Pancreas (tissue), 10 donors: ENCODE results near the gene PRR3. TPM values are rescaled to one million over a fixed set of nuclear protein-coding genes. Genes with fewer than 3 reads are reported as not detected.

Source experiments
- ATAC-seq, 4 donors: fragments of 200-7000 bp; cut with Tn5 transposase; one replicate each; pipeline versions ENCODE4 v1.8.0 to v1.9.1; 2020; ENCODE audit warnings: mild to moderate bottlenecking in 4 of 4, moderate library complexity in 4 of 4
- DNase-seq, 6 donors: peaks; one replicate each; pipeline ENCODE4 v3.0.0-alpha.2; 2020
- FAIRE-seq: peaks from 2 replicates; lab custom pipeline; 2012; peaks lifted over from hg19 to GRCh38; lab: Jason Lieb, UNC
- H3K27ac ChIP-seq, 4 donors: fragments of 200-600 bp; sonication (generic); 1 replicate in 3 of 4; 2 replicates in 1 of 4; pipeline versions ENCODE4 v1.5.0 to v1.8.0; 2020
- H3K27me3 ChIP-seq, 4 donors: fragments of 200-600 bp; one replicate each; pipeline ENCODE4 v1.8.0; 2021
- H3K36me3 ChIP-seq, 3 donors: fragments of 200-600 bp; sonication (generic) in 1 of 3; one replicate each; pipeline versions ENCODE4 v1.5.0 to v1.8.0; 2020 to 2021
- H3K4me1 ChIP-seq, 3 donors: fragments of 200-600 bp; one replicate each; pipeline ENCODE4 v1.8.0; 2021
- H3K4me3 ChIP-seq, 4 donors: fragments of 200-600 bp; sonication (generic) in 2 of 4; one replicate each; pipeline versions ENCODE4 v1.5.0 to v1.8.0; 2020 to 2021
- H3K9me3 ChIP-seq, 4 donors: fragments of 200-600 bp; one replicate each; pipeline ENCODE4 v1.8.0; 2021
- CTCF ChIP-seq, 4 donors: fragments of 200-600 bp; sonication (generic) in 3 of 4; IDR thresholded peaks; one replicate each; pipeline versions ENCODE4 v1.5.0 to v1.8.0; 2021; ENCODE audit warnings: antibody characterized with exemption in 4 of 4
- WGBS, 2 donors: extraction: QIAGEN DNeasy Blood & Tissue Kit; methylation state at CpG; one replicate each; pipeline ENCODE4 v1.1.7; 2013; 5-methylcytosine and 5-hydroxymethylcytosine counted together
- intact Hi-C, 3 donors: fragments of 100-400 bp; cut with DNase I; formaldehyde crosslinking; loops; one replicate each; pipeline versions ENCODE4 v1.11.1 to v1.14.2; 2022
- polyA plus RNA-seq, 2 donors: library from polyadenylated mRNA; stranded (reverse); fragments of 200-250 nt; gene quantifications; one replicate each; pipeline ENCODE4 v1.2.3, GENCODE V29; 2013
- total RNA-seq, 6 donors: library from RNA; stranded (reverse); fragmentation: NEBNext Ultra II Directional in 4 of 6; extraction: Animal tissue kit (Norgen Biotek cat#: 25700) in 4 of 6; gene quantifications; one replicate each; pipeline versions ENCODE4 v1.2.1 to v1.2.4, GENCODE V29; 2021 to 2023
- donor health status: healthy with polysubstance abuse.
- donor health status: DM: no; HTN: no; CAD: no; lungs with moderate emphysema.
- donor health status: DM: no; HTN: no; CAD: no.
- donor health status: control.
- donor health status: control.
- donor health status: Bipolar disorder and iron deficiency.
- donor health status: DM: yes; HTN: yes; CAD: no.
- donor health status: DM: no; HTN: no; CAD: no.
- donor health status: DM: no; HTN: no; CAD: no.
- donor health status: DM: yes; HTN: yes; CAD: no.

PRR3 gene
- total and polyA plus RNA-seq, 8 donors = 2.2 to 8.7 (median 3.7) TPM

- no peak overlapping the region for H3K27ac ChIP-seq
- H3K4me1 ChIP-seq = no peaks in the 10 kb centered on the region
- ATAC-seq = peak in 2 of 4 donors; percentile 10 to 15
- no peak overlapping the region for H3K4me3 ChIP-seq
- peaks cover 19 to 38% (median 32%) of the 10 kb centered on the region in 3 donors for H3K36me3 ChIP-seq
- no peaks in the 10 kb centered on the region for H3K9me3 ChIP-seq
- intact Hi-C loops = no loop called here
- 65 to 68% methylated on average over 12 of the region's 12 CpGs for WGBS, 2 donors
- no peak for TF ChIP-seq CTCF (IDR thresholded peaks at IDR 0.05)
- no peaks in the 10 kb centered on the region for H3K27me3 ChIP-seq
- no peak for FAIRE-seq
- DNase-seq = no peak
Observed at GRCh38 chr6:30598912-30599624, 42.0 kb downstream of the PRR3 start.

GRCh38 chr6:30599625-30600324 lies 42.7 kb downstream of the PRR3 start:
- H3K27me3 ChIP-seq = no peaks in the 10 kb centered on the region
- peaks cover 26 to 45% (median 39%) of the 10 kb centered on the region in 3 donors for H3K36me3 ChIP-seq
- no peak overlapping the region for H3K4me3 ChIP-seq
- DNase-seq (no peak), ATAC-seq (peak in 1 of 4 donors; percentile 4), FAIRE-seq (no peak)
- WGBS, 2 donors = 67 to 78% methylated on average over 13 of the region's 13 CpGs
- intact Hi-C loops = no loop called here
- no peaks in the 10 kb centered on the region for H3K9me3 ChIP-seq
- H3K4me1 ChIP-seq = no peaks in the 10 kb centered on the region
- TF ChIP-seq CTCF (IDR thresholded peaks at IDR 0.05) = no peak
- H3K27ac ChIP-seq = no peak overlapping the region

DNA sequence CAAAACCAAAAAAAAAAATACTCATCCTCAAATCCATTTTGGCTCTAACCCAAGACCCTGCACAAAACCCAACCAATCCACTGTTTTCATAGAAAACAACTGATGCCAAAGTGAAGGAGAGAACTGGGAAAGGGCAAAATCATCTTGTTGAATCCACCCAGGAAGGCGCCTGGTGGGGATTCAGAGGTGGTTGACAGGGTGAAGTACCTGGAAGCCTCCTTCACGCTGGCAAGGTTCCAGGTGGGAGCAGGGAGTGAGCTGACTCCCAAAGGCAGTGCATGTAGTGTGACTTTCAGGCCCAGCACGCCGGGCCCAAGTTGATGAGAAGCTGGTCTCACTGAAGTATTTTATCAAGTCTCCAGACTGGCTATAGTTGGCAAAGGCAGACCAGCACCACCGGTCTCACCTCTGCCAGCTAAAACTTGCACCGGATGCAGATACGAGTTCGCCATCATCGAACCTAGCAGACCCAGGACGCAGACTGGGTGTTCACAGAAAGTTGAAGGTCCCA lies 43.4 kb downstream of the PRR3 start:
- FAIRE-seq (no peak), ATAC-seq (no peak), DNase-seq (peak in 3 of 6 donors; percentile 69 to 81 (median 69))
- peaks cover 33 to 51% (median 46%) of the 10 kb centered on the region in 3 donors for H3K36me3 ChIP-seq
- no peaks in the 10 kb centered on the region for H3K4me1 ChIP-seq
- H3K9me3 ChIP-seq = no peaks in the 10 kb centered on the region
- H3K27ac ChIP-seq = no peak overlapping the region
- WGBS, 2 donors = 77 to 78% methylated on average over 10 of the region's 10 CpGs
- intact Hi-C loops = no loop called here
- TF ChIP-seq CTCF (IDR thresholded peaks at IDR 0.05) = no peak
- H3K4me3 ChIP-seq = no peak overlapping the region
- H3K27me3 ChIP-seq = no peaks in the 10 kb centered on the region

- TF ChIP-seq CTCF (IDR thresholded peaks at IDR 0.05) = no peak
- H3K36me3 ChIP-seq = peaks cover 36 to 59% (median 56%) of the 10 kb centered on the region in 3 donors
- no peaks in the 10 kb centered on the region for H3K4me1 ChIP-seq
- 68 to 69% methylated on average over 6 of the region's 6 CpGs for WGBS, 2 donors
- DNase-seq (no peak), ATAC-seq (no peak), FAIRE-seq (no peak)
- H3K27me3 ChIP-seq = no peaks in the 10 kb centered on the region
- no peaks in the 10 kb centered on the region for H3K9me3 ChIP-seq
- intact Hi-C loops = no loop called here
- H3K4me3 ChIP-seq = no peak overlapping the region
- H3K27ac ChIP-seq = no peak overlapping the region
Observed at GRCh38 chr6:30601436-30601814, 44.3 kb downstream of the PRR3 start.
